Measurements from ENCODE around the gene CFAP99. TPM values are rescaled to one million over a fixed set of nuclear protein-coding genes. Genes with fewer than 3 reads are reported as not detected.

Gene CFAP99
- total and polyA plus RNA-seq, 9 of the 15 experiments (the other 6 are each of a cell fraction or from before 2014, with no cell fraction given) = 0.07 to 0.18 (median 0.09) TPM; not detected in 6

- 0 out of 2 replicates have a peak, but pooled peaks have one; percentile 27 for TF ChIP-seq MAX (CRISPR knock-in tag; IDR thresholded peaks at IDR 0.05)
- TF ChIP-seq KAT2B (IDR thresholded peaks at IDR 0.05; ENCODE audit: low read depth, low read length) = no peak
Measured at GRCh38 chr4:2489841-2490552, 71.2 kb downstream of the CFAP99 start (continued).

GRCh38 chr4:2492970-2493369 is 74.2 kb downstream of the CFAP99 start:
- DNase-seq (ENCODE audit: extremely low read depth in 1 of 4, low spot score in 3 of 4) = no peak
- peaks cover 25% of the 10 kb centered on the region for H4K20me1 ChIP-seq (replicated peaks; ENCODE audit: control insufficient read depth, insufficient read depth, low read length)
- POLR2A ChIA-PET = interaction anchor here (0.5 to 1.9 kb wide), 12 partner anchors 8 to 261 kb away, joined by 3 to 7 read pairs (median 3); no protein-coding TSS in a partner anchor
- H3K36me3 ChIP-seq (ENCODE audit: control insufficient read depth, insufficient read depth, low read length) = peaks cover 86% of the 10 kb centered on the region
- H3K4me2 ChIP-seq (ENCODE audit: insufficient read depth, low read length) = no peak overlapping the region
- 100% methylated on average over 1 of the region's 1 CpG for WGBS (ENCODE audit: insufficient coverage, low coverage, missing lambda C conversion rate)
- H3K9ac ChIP-seq (ENCODE audit: insufficient read depth in 1 of 2, low read depth in 2 of 2, low read length in 2 of 2) = no peak overlapping the region
- no peak overlapping the region for H2AFZ ChIP-seq (ENCODE audit: low read depth, low read length)
- no peak overlapping the region for H3K27ac ChIP-seq (ENCODE audit: extremely low read depth, low read depth, low read length)
- no TSS peak for BruUV-seq (replicated peaks)
- in situ Hi-C loops (cut with MboI) (no loop called here), intact Hi-C loops (cut with micrococcal nuclease) (no loop called here)
- H3K4me3 ChIP-seq = no peak overlapping the region
- H3K27me3 ChIP-seq (ENCODE audit: control insufficient read depth in 2 of 2, insufficient read depth in 2 of 2, low read length in 2 of 2) = no peaks in the 10 kb centered on the region
- H3K4me1 ChIP-seq (replicated peaks in 1 of 2; ENCODE audit: control insufficient read depth in 2 of 2, insufficient read depth in 2 of 2, low read length in 2 of 2) = no peaks in the 10 kb centered on the region; a peak in 1 of 5 replicates
- H3K9me3 ChIP-seq (replicated peaks; ENCODE audit: control insufficient read depth, insufficient read depth, low read depth, low read length) = no peaks in the 10 kb centered on the region
- no peak for ATAC-seq
- H3K9me1 ChIP-seq (ENCODE audit: control insufficient read depth, insufficient read depth, low read length) = no peaks in the 10 kb centered on the region
- no peak for FAIRE-seq
- 0 out of 2 replicates have a peak, but pooled peaks have one; percentile 23 for TF ChIP-seq SUPT5H (IDR thresholded peaks at IDR 0.05)
- TF ChIP-seq ZFP30 (CRISPR knock-in tag; IDR thresholded peaks at IDR 0.05; ENCODE audit: borderline replicate concordance) = no peak
- H3K79me2 ChIP-seq (ENCODE audit: control insufficient read depth, insufficient read depth, low read length) = peaks cover 61% of the 10 kb centered on the region
- CTCF ChIA-PET (ENCODE audit: low intra/inter-chr PET ratio) = no interaction called here

All from K562 (cell line).